ENCODE measurements around the gene EEF1E1. TPM values are rescaled to one million over a fixed set of nuclear protein-coding genes. Genes with fewer than 3 reads are reported as not detected.

EEF1E1 gene
- total RNA-seq, result 12.6 and 52.8 TPM in 2 replicates

DNA sequence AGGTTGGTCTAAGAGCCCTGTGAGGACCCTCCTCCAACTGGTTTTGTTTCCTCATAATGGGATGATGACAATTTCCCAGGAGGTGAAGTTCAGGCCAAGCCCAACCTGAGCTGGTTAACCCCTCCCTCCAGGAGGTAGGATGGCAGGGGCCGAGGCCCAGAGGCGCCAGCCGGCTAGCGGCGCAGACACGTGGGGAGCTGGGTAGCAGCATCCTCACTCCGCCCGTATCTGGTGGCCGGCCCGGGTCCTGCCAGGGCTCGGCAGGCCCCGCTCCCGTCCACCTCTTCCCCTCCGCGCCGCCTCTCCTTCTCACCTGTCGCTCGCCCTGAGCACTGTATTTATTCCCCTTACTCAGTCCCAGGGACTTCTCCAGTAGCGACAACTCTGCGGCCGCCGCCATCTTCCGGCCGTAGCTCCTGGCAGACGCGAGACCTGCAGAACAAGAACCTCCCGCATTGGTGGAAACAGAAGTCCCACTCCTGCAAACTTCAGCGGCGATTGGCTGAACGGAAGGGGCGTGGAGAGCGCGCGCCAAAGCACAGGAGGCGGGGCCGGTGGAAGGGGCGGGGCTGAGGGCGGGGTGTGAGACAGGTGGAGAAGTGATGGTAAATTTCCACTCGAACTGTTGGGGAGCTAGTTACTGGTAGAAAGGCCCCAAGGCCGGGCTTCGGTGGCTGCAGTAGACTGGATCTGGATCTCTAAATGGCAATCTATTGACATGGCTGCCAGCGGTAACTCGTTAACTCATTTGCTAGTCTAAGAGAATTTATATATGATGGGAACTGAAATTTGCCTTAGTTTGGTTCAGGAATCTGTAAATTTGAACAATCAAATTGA lies at the start of gene EEF1E1:
Gene EEF1E1, minus strand, starts transcription at position 427 of the 837 bp plus-strand sequence. Its CDS starts 27 bp downstream, at position 400.

DNA sequence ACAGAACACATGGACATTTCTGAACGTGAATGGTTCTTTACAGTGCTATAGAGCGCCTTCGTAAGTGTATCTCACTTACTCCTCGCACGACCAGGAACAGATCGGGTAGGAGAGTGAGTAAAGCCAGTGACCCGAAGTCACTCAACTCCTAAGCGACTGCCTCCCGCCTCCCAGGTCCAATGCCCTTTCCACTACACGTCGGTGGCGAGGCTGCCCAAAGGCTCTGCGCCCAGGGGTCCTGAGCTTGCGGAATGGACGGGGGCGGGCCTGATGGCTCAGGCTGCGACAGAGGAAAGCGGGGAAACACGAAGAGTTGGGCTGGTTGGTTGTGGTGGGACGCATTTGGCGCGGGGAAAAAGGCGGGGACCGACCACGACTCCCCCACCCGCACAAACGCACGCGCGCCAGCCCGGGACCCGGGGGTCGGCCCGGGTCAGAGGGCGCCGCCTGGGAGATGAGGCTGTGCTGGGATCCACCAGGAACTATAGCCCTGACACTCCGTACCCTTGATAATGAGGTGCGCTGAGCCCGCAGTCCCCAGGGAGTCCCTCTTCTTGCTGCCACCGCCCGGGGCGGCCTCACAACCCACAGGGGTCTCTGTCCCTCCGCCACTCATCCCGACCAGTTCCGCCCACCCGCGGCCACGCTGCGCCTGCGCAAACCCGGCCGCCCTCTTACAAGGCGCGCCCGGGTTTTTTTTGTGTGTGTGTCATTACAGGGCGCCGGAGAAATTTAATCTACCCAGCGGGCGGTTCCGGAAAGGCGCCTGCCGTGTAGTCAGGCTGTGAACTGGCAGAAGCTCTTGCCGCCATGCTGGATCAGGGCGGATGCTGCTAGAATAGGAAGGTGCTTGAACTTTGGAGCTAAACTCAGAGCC lies 38.3 kb downstream of the EEF1E1 start, which contains the start of gene BLOC1S5:
Gene BLOC1S5, minus strand, starts transcription at position 629 of the 877 bp plus-strand sequence. Its CDS starts 13 bp downstream, at position 616.

Other genes with a start within 250 kb of the EEF1E1 start
- 497 and 547 TPM in 2 replicates for gene TXNDC5, start 191.8 kb downstream of the EEF1E1 start, total RNA-seq
- gene BLOC1S5, start 38.2 kb downstream of the EEF1E1 start, total RNA-seq, result 6.6 and 7.0 TPM in 2 replicates

Data from cardiac atrium fibroblast (primary cell).